CD1c-positive myeloid dendritic cell (primary cell): Measurements from ENCODE around the gene PNPLA2.

ENCODE experiments used
- DNase-seq: peaks from one replicate; pipeline ENCODE4 v3.0.0-alpha.2; 2016; ENCODE audit errors: extremely low spot score

Gene PNPLA2

GRCh38 chr11:816433-816779 is 2.3 kb upstream of the PNPLA2 start:
- DNase-seq = no peak

GRCh38 chr11:819129-819931 is 616 bp downstream of the PNPLA2 start:
- peak; percentile 94 for DNase-seq

- peak; percentile 94 for DNase-seq
Measured at GRCh38 chr11:819943-820649, 1.4 kb downstream of the PNPLA2 start.

- peak; percentile 82 for DNase-seq
Measured at GRCh38 chr11:820655-821511, 2.2 kb downstream of the PNPLA2 start.

GRCh38 chr11:821512-822371 is 3.0 kb downstream of the PNPLA2 start:
- peak; percentile 54 for DNase-seq

GRCh38 chr11:823441-824291 is 5.0 kb downstream of the PNPLA2 start:
- no peak for DNase-seq

GRCh38 chr11:824292-824880 is 5.7 kb downstream of the PNPLA2 start:
- no peak for DNase-seq

GRCh38 chr11:824942-825341 is 6.2 kb downstream of the PNPLA2 start:
- no peak for DNase-seq

GRCh38 chr11:825366-826226 is 6.9 kb downstream of the PNPLA2 start:
- no peak for DNase-seq

- no peak for DNase-seq
Measured at GRCh38 chr11:826227-826621, 7.5 kb downstream of the PNPLA2 start.

GRCh38 chr11:826836-827145 is 8.1 kb downstream of the PNPLA2 start:
- DNase-seq = no peak

GRCh38 chr11:827146-827896 is 8.6 kb downstream of the PNPLA2 start:
- DNase-seq = no peak

- DNase-seq = no peak
Measured at GRCh38 chr11:827897-828192, 9.1 kb downstream of the PNPLA2 start, which contains the start of gene CRACR2B. TSS of gene CRACR2B (plus strand) at chr11:827919. CDS start at chr11:828608, 689 bp downstream.

- no peak for DNase-seq
Measured at GRCh38 chr11:828506-829175, 9.9 kb downstream of the PNPLA2 start.

- DNase-seq = peak; percentile 53
Measured at GRCh38 chr11:829176-829846, 10.6 kb downstream of the PNPLA2 start.

- no peak for DNase-seq
Measured at GRCh38 chr11:829847-830294, 11.2 kb downstream of the PNPLA2 start.
